ENCODE results near the gene HJV. TPM values are rescaled to one million over a fixed set of nuclear protein-coding genes. Genes with fewer than 3 reads are reported as not detected.
"Not testable (repeated sequence)": the region's sequence is repeated elsewhere in the genome, so short reads cannot be mapped to it uniquely, and the experiment has no call there.

Gene HJV
- total and polyA plus RNA-seq, 7 donors: not detected

DNA sequence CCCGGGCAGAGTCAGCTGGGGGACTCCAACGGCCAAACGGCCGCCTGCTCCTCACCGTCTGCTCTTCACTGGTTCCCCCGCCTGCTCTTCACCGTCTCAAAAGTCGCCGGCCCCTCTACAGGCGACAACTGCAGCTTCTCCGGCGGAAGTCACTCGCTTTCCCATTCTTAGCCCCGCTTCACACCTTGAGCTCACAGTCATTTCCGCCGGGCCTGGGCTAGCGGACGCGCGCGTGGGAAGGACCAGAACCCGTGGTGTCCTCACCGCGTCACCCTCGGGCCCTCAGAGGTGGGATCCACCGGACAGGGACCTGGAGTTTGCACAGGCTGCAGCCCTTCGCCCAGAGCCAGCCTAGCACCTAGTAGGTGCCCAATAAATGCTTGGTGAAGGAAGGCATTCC lies 27.9 kb upstream of the HJV start:
- H3K27me3 ChIP-seq: no peaks in the 10 kb centered on the region
- intact Hi-C loops (cut with DNase I): no loop called here
- TF ChIP-seq, protein P1, sequence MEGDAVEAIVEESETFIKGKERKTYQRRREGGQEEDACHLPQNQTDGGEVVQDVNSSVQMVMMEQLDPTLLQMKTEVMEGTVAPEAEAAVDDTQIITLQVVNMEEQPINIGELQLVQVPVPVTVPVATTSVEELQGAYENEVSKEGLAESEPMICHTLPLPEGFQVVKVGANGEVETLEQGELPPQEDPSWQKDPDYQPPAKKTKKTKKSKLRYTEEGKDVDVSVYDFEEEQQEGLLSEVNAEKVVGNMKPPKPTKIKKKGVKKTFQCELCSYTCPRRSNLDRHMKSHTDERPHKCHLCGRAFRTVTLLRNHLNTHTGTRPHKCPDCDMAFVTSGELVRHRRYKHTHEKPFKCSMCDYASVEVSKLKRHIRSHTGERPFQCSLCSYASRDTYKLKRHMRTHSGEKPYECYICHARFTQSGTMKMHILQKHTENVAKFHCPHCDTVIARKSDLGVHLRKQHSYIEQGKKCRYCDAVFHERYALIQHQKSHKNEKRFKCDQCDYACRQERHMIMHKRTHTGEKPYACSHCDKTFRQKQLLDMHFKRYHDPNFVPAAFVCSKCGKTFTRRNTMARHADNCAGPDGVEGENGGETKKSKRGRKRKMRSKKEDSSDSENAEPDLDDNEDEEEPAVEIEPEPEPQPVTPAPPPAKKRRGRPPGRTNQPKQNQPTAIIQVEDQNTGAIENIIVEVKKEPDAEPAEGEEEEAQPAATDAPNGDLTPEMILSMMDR (IDR thresholded peaks at IDR 0.05): no peak
- TF ChIP-seq EP300 (IDR thresholded peaks at IDR 0.05) (no peak), POLR2A (IDR thresholded peaks at IDR 0.05) (no peak), POLR2AphosphoS5 (IDR thresholded peaks at IDR 0.05) (no peak)
- no peak overlapping the region for H3K4me3 ChIP-seq
- no peak overlapping the region for H3K27ac ChIP-seq
- 83 to 90% methylated on average over 25 to 27 of the region's 27 CpGs for WGBS, 2 donors
- DNase-seq: no peak
- no peaks in the 10 kb centered on the region for H3K9me3 ChIP-seq
- H3K4me1 ChIP-seq: no peaks in the 10 kb centered on the region
- H3K36me3 ChIP-seq: no peaks in the 10 kb centered on the region

DNA sequence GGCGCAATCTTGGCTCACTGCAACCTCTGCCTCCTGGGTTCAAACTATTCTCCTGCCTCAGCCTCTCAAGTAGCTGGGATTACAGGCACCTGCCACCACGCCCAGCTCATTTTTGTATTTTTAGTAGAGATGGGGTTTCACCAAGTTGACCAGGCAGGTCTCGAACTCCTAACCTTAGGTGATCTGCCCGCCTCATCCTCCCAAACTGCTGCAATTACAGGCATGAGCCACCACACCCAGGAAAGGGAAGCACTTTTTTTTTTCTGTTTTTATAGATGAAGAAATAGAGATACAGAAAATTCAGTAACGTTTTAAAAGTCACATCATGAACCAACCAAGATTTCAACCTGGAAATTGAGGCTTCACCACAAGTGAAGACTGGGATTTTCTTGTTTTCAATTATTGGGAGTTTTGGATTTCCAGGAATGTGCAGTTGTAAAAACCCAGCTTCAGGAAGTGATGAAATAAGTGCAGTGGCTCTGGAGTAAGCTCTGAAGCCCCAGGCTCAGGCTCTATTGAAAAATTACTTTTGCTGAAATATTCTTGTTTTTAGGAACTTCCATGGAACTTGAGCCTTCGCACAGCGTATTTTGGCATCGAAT lies 27.1 kb upstream of the HJV start:
- intact Hi-C loops (cut with DNase I); H3K9me3 ChIP-seq: not testable (repeated sequence)
- WGBS, 2 donors: 73 to 85% methylated on average over 8 of the region's 8 CpGs

DNA sequence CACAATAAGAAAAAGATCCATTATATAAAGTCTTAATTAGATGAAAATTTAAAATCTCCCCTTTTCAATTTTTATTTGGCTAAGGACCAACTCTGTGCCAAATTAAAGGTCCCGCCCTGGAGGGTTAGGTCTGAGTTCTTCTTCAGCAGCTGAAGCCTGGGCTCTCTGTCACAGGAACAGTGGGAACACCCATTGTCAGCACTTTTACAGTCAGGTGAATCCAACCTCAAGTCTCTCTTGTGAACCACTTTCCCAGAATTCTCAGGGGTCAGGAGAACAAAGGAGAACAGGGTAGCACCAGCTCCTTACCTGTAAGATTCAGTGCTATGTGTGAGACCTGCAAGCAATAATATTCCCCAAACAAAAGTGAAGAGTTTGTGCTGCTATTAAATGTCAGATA lies 25.1 kb upstream of the HJV start:
- 89 to 100% methylated on average over 1 of the region's 1 CpG for WGBS, 2 donors
- Histone ChIP-seq H3K4me3 (no peak overlapping the region), H3K27ac (no peak overlapping the region), H3K9me3 (no peaks in the 10 kb centered on the region), H3K4me1 (no peaks in the 10 kb centered on the region), H3K27me3 (no peaks in the 10 kb centered on the region), H3K36me3 (no peaks in the 10 kb centered on the region)
- no peak for DNase-seq
- TF ChIP-seq EP300 (IDR thresholded peaks at IDR 0.05) (no peak), POLR2A (IDR thresholded peaks at IDR 0.05) (no peak), POLR2AphosphoS5 (IDR thresholded peaks at IDR 0.05) (no peak)
- TF ChIP-seq, protein P1 (IDR thresholded peaks at IDR 0.05): no peak
- intact Hi-C loops (cut with DNase I): no loop called here

More for the DNA sequence above, 27.1 kb upstream of the HJV start:
- not testable (repeated sequence) for H3K27me3 ChIP-seq, H3K36me3 ChIP-seq, DNase-seq, H3K27ac ChIP-seq, H3K4me1 ChIP-seq, H3K4me3 ChIP-seq

DNA sequence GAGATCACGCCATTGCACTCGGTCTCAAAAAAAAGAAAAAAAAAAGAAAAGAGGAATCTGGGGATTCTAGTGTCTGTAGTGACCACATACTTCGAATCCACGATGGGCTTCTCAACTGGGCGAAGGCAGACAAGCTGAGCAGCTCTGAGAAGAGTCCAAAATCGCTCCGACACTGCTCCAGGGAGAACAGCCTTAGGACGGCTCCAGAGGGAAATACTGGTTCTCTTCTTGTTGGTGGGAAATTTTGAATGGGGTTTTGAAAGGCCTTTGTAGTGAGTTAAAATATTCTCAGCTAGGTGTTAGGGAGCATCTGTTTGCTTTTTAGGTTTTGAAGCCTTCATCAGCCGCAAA lies 18.3 kb upstream of the HJV start:
- peak overlapping the region in 3 of 4 donors; percentile 63 to 65 (median 63) for H3K4me3 ChIP-seq
- no peaks in the 10 kb centered on the region for H3K36me3 ChIP-seq
- DNase-seq: no peak
- 62 to 72% methylated on average over 9 of the region's 9 CpGs for WGBS, 2 donors
- peak overlapping the region; percentile 90 to 94 (median 92) for H3K27ac ChIP-seq
- H3K9me3 ChIP-seq: no peaks in the 10 kb centered on the region
- H3K4me1 ChIP-seq: peaks cover 0 to 30% (median 12%) of the 10 kb centered on the region in 4 donors
- intact Hi-C loops (cut with DNase I): no loop called here
- TF ChIP-seq, protein P1 (IDR thresholded peaks at IDR 0.05): no peak
- no peak for TF ChIP-seq EP300 (IDR thresholded peaks at IDR 0.05)
- TF ChIP-seq POLR2A (IDR thresholded peaks at IDR 0.05): no peak
- TF ChIP-seq POLR2AphosphoS5 (IDR thresholded peaks at IDR 0.05): no peak
- no peaks in the 10 kb centered on the region for H3K27me3 ChIP-seq

DNA sequence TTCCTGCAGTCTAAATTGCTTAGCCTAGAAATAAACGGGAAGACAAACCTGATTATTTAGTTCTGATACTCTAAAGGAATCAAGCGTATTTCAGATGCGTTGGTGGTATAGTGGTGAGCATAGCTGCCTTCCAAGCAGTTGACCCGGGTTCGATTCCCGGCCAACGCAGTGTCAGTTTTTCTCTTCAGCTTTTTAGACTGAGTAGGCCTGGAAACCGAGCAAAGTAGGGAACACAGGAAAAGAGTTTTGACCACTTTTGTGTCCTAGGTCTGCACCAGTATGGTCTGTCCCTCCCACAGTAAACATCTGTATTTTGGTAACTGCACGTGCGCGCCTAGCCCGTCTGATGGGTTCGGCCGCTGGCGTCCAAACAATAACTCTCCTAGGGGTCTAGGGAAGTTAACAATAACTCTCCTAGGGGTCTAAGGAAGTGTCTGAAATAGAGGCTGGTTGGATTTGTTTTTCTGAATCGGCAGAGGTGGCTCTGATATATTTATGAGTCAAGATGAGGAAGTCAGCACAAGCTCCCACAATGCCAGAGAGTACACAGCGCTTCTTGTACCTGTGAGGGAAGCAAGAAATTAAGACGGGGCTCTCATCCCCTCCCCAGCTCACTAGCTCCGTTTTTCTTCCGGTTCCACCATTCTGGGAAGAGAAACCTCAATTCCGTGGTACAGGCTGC lies 15.6 kb upstream of the HJV start:
- no peaks in the 10 kb centered on the region for H3K9me3 ChIP-seq
- intact Hi-C loops (cut with DNase I): no loop called here
- 0 to 1% methylated on average over 21 of the region's 21 CpGs for WGBS, 2 donors
- H3K36me3 ChIP-seq: no peaks in the 10 kb centered on the region
- TF ChIP-seq POLR2A (IDR thresholded peaks at IDR 0.05) (peak in 1 of 2 donors; percentile 33), POLR2AphosphoS5 (IDR thresholded peaks at IDR 0.05) (peak in 3 of 4 donors; percentile 14 to 39 (median 14)), EP300 (IDR thresholded peaks at IDR 0.05) (no peak)
- TF ChIP-seq, protein P1 (IDR thresholded peaks at IDR 0.05): no peak
- H3K27me3 ChIP-seq: no peaks in the 10 kb centered on the region
- H3K27ac ChIP-seq: peak overlapping the region; percentile 90 to 94 (median 92)
- peak; percentile 91 for DNase-seq
- peaks cover 0 to 30% (median 12%) of the 10 kb centered on the region in 4 donors for H3K4me1 ChIP-seq
- peak overlapping the region; percentile 59 to 65 (median 63) for H3K4me3 ChIP-seq
